Measurements from ENCODE around the gene CD40.
"Not testable (repeated sequence)": the region's sequence is repeated elsewhere in the genome, so short reads cannot be mapped to it uniquely, and the experiment has no call there.

Gene CD40
- 0.92 to 2.0 (median 0.96) reads per million in 3 experiments for total RNA-seq

DNA sequence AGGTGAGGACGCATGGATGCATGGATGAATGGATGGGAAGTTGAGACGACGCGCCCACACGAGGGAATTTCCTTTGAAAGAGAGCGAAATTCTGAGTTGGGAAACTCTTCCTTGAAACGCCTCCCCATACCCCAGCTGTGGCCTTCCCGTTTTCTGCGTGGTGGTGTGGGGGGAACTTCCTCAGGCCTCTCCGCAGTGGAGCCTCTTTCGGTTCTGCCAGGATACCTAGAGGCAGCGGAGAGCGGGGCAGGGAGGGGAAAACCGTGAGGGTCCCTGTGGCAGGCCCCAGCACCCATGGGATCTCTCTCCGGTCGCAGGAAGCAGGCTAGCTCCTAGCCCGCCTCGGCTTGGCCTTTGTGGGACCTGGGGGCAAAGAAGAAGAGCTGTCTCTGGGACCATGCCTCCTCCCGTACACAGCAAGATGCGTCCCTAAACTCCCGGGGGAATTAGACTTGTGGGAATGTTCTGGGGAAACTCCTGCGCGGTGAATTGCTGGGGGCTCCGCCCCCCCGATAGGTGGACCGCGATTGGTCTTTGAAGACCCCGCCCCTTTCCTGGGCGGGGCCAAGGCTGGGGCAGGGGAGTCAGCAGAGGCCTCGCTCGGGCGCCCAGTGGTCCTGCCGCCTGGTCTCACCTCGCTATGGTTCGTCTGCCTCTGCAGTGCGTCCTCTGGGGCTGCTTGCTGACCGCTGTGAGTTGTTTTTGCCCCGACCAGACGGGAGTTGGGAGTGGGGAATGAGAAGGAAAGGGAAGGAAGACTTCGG is at the start of gene CD40:
CD40 (plus strand) TSS at position 611 of the 764 bp plus-strand sequence; CDS start at position 641, 30 bp downstream.
- DNase-seq = peak; percentile 57

GRCh38 chr20:46070215-46070900 is 47.8 kb upstream of the CD40 start:
- no peak for DNase-seq

- no peak for DNase-seq
Measured at GRCh38 chr20:46071573-46071972, 46.5 kb upstream of the CD40 start.

GRCh38 chr20:46073024-46073423 is 45.1 kb upstream of the CD40 start:
- DNase-seq = no peak

DNA sequence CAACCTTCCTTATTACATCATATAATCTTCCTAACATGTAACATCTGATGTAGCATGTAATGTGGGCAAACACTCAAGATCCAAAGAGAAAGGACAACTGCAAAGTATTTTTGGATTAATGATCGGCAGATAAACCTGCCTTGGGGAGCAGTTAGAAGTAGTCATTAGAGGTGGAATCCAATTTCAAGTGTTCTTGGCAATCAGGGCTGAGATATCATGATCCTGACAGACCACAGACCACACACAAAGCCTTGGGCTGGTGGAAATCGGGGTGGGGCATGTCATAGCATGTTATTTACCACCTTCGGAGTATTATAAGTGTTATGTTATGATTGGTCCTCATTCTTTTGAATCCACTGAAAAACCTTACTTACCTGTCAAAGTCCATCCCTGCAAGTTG is 44.7 kb upstream of the CD40 start:
- DNase-seq = no peak

DNA sequence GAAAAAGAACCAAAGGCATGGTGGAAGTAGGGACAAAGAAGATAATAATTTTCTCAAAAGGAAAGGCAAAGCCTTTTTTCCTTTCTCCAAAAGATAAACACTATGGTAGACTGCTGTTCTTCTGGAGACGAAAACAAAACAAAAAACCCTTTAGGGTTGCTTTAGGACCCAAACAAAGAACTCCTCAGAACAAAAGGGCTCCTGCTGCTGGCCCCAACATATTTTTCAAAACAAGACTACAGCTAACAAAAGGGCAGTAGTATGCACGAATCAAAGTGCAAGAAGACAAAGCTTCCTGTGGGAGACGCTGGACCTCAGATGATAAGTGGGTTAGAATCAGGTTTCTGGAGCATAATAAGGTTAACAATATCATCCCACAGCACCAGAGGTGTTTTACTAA is 44.1 kb upstream of the CD40 start:
- DNase-seq = no peak

DNA sequence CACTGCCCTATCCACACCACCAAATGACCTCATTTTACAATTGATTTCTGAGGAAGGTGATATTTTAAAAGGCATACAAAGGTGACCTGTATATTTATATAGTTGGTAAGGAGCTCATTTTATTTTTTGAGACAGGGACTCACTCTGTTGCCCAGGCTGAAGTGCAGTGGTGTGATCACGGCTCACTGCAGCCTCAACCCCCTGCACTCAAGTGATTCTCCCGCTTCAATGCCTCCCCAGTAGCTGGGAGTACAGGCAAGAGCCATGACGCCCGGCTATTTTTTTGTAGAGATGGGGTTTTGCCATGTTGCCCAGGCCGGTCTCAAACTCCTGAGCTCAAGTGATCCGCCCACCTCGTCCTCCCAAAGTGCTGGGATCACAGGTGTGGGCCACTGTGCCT is 41.3 kb upstream of the CD40 start:
- DNase-seq = no peak

- no peak for DNase-seq
Measured at GRCh38 chr20:46077642-46078305, 40.3 kb upstream of the CD40 start.

GRCh38 chr20:46078954-46079353 is 39.2 kb upstream of the CD40 start:
- no peak for DNase-seq

DNA sequence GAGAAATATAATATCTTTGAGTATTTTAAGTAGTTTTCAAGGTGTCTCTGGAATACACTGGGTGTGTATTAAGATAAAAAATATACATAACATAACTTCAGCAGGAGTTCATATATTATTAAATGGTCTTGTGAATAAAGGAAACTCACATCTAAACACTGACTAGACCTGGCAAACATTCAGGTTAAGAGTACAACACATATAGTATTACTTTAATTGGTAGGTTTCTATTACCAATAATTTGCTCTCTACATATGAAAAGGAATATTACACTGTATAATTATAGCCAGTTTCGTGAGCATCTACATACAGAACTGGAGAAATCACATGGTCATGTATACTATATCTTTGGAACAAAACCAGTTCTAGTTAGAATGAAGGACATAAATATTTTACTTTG is 37.0 kb upstream of the CD40 start:
- DNase-seq = no peak

- no peak for DNase-seq
Measured at GRCh38 chr20:46083101-46083500, 35.0 kb upstream of the CD40 start.

- no peak for DNase-seq
Measured at GRCh38 chr20:46083531-46084061, 34.5 kb upstream of the CD40 start.

GRCh38 chr20:46084805-46085178 is 33.3 kb upstream of the CD40 start:
- no peak for DNase-seq

GRCh38 chr20:46085179-46085851 is 32.8 kb upstream of the CD40 start:
- DNase-seq = no peak

- DNase-seq = no peak
Measured at GRCh38 chr20:46087161-46087560, 31.0 kb upstream of the CD40 start.

DNA sequence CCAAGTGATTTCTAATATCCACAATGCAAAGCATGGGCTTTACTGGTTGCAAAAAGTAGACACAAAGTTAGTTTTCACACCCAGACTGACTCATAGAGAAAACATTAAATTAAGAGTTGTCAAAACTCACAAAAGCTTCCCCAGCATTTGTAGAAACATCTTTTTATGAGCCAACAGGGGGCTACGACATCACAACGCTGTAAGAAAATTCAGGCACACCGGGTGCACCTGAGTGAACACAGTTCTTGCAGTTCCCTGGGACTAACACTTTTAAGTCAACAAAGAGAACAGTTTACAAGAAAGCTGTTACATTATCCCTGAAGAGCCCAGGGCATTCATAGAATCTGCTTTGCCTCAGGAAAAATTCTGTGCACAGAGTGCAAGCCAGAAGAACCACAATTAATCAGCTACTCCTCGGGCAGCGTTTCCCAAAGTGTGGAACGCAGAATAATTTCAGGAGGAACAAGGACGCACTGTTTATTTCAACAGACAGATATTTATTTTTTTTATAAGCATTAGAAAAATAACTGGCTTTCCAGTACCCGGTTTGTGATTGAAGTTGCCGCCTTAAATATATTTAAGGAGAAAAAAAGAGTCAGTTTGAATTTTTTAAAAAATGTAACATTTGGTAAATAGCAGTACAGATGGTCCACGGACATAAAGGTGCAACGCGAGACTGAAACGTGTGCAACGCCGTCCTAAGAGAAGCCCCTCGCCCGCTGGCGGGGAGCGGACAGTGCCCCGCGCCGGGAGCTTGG is 29.5 kb upstream of the CD40 start:
- DNase-seq = no peak

DNA sequence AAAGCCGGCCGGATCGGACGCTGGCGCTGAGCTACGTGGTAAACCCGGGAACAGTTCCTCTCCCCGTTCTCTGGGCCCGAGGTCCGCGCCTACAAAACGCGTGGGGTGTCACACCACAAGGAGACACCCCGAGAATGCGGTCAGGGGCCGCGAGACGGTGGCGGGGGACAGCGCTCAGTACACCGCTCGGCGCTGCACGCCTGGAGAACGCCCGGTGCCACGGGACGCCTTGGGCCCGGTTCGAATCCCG is 29.0 kb upstream of the CD40 start:
- DNase-seq = no peak

DNA sequence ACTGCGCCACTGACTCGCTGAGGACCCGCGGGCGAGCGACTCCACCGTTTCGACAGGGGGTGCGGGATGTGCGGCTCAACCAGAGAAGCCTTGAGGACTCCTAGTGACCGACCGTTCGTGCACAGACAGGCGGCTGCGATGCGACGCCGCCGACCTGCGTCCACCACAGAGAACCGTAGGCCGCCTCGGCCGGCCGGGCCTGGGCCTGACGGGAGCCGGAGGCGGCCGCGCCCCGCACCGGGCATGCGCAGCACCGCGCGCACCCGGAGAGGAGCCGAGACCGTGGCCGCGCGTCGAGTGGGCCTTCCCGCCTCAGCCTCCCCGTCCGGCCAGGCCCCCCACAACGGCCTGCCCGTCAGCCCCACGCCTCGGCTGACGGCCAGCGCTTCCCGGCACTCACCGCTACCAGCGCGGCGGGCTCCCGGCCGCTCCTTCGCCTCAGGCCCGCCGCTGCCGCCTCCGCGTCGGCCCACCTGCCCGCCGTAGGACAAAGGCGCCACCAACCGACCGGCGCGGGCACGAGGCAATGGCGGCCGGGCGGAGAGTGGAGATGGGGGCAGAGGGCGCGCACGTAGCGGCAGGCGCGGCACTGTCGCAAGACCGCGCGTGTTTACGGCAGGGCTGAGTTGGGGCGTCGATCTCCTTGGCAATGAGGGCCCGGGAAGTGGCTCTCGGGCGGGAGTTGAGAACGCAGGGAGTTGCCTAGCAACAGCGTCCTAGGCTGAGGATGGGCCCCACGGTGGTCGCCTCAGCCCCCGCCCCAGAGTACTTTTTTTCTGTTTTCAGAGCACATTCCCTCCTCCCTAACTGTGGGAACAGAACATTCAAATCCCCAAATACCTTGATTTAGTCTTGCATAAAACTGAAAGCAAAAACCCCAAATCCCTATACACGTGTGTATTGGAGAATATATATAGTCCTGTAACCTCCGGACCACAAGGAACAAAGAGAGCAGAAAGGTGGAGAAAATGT is 28.4 kb upstream of the CD40 start, which contains the start of gene NCOA5:
NCOA5 (minus strand) TSS at position 546 of the 972 bp plus-strand sequence. CDS start 10,538 bp downstream, outside the sequence.
- peak; percentile 93 for DNase-seq

DNA sequence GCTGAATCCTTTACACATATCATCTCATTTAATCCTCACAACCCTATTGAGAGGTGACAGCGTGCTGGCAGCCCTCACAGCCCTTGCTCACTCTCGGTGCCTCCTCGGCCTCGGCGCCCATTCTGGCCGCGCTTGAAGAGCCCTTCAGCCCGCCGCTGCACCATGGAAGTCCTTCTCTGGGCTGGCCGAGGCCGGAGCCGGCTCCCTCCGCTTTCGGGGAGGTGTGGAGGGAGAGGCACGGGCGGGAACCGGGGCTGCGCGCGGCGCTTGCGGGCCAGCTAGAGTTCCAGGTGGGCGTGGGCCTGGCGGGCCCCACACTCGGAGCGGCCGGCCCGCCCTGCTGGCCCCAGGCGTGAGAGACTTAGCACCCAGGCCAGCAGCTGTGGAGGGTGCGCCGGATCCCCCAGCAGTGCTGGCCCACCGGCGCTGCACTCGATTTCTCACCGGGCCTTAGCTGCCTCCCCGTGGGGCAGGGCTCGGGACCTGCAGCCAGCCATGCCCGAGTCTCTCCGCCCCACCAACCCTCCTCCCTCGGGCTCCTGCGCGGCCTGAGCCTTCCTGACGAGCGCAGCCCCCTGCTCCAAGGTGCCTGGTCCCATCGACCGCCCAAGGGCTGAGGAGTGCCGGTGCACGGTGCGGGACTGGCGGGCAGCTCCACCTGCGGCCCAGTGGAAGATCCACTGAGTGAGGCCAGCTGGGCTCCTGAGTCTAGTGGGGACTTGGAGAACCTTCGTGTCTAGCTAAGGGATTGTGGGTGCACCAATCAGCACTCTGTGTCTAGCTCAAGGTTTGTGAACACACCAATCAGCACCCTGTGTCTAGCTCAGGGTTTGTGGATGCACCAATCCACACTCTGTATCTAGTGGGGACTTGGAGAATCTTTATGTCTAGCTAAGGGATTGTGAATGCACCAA is 26.2 kb upstream of the CD40 start:
- DNase-seq = not testable (repeated sequence)

GRCh38 chr20:46093531-46093930 is 24.6 kb upstream of the CD40 start:
- DNase-seq = no peak

Measured in central memory CD4-positive, alpha-beta T cell (primary cell).